ENCODE data around the gene RIIAD1.

Gene RIIAD1

GRCh38 chr1:151737479-151737878, 16.2 kb downstream of the RIIAD1 start:
- Histone ChIP-seq H3K27ac (no peak overlapping the region), H4K20me1 (ENCODE audit: insufficient read depth) (no peaks in the 10 kb centered on the region), H3K27me3 (ENCODE audit: insufficient read depth, low read depth) (no peaks in the 10 kb centered on the region), H3K9ac (no peak overlapping the region), H3K4me2 (no peak overlapping the region), H3K36me3 (ENCODE audit: insufficient read depth) (no peaks in the 10 kb centered on the region), H2AFZ (ENCODE audit: low read depth) (no peak overlapping the region), H3K4me3 (IDR thresholded peaks at IDR 0.05; ENCODE audit: insufficient read depth, low read depth, low read length) (no peak overlapping the region), H3K4me1 (ENCODE audit: low read depth, poor library complexity, severe bottlenecking) (no peaks in the 10 kb centered on the region), H3K79me2 (ENCODE audit: insufficient read depth, low read depth) (no peaks in the 10 kb centered on the region)
- no peak for TF ChIP-seq CTCF (conservative IDR thresholded peaks at IDR 0.05; ENCODE audit: low read depth, low read length)

- no peak overlapping the region for H2AFZ ChIP-seq (ENCODE audit: low read depth)
- no peak for TF ChIP-seq CTCF (conservative IDR thresholded peaks at IDR 0.05; ENCODE audit: low read depth, low read length)
- H3K36me3 ChIP-seq (ENCODE audit: insufficient read depth) = no peaks in the 10 kb centered on the region
- no peaks in the 10 kb centered on the region for H3K27me3 ChIP-seq (ENCODE audit: insufficient read depth, low read depth)
- H3K4me3 ChIP-seq (IDR thresholded peaks at IDR 0.05; ENCODE audit: insufficient read depth, low read depth, low read length) = no peak overlapping the region
- H3K27ac ChIP-seq = no peak overlapping the region
- H3K4me1 ChIP-seq (ENCODE audit: low read depth, poor library complexity, severe bottlenecking) = no peaks in the 10 kb centered on the region
- no peak overlapping the region for H3K9ac ChIP-seq
- no peaks in the 10 kb centered on the region for H4K20me1 ChIP-seq (ENCODE audit: insufficient read depth)
- H3K79me2 ChIP-seq (ENCODE audit: insufficient read depth, low read depth) = no peaks in the 10 kb centered on the region
- no peak overlapping the region for H3K4me2 ChIP-seq
Observed at GRCh38 chr1:151739590-151740355, 18.5 kb downstream of the RIIAD1 start.

- Histone ChIP-seq H2AFZ (ENCODE audit: low read depth) (no peak overlapping the region), H3K4me2 (no peak overlapping the region)
Observed at GRCh38 chr1:151741516-151741915, 20.2 kb downstream of the RIIAD1 start.

GRCh38 chr1:151756291-151756690, 35.0 kb downstream of the RIIAD1 start:
- no peaks in the 10 kb centered on the region for H3K4me1 ChIP-seq (ENCODE audit: low read depth, poor library complexity, severe bottlenecking)
- no peaks in the 10 kb centered on the region for H4K20me1 ChIP-seq (ENCODE audit: insufficient read depth)
- TF ChIP-seq CTCF (conservative IDR thresholded peaks at IDR 0.05; ENCODE audit: low read depth, low read length) = no peak
- no peaks in the 10 kb centered on the region for H3K27me3 ChIP-seq (ENCODE audit: insufficient read depth, low read depth)
- peaks cover 1% of the 10 kb centered on the region; the same call in 1 of the 2 replicates for H3K79me2 ChIP-seq (ENCODE audit: insufficient read depth, low read depth)
- H2AFZ ChIP-seq (ENCODE audit: low read depth) = no peak overlapping the region
- no peak overlapping the region for H3K27ac ChIP-seq
- no peak overlapping the region for H3K4me2 ChIP-seq
- H3K9ac ChIP-seq = no peak overlapping the region
- peaks cover 20% of the 10 kb centered on the region; the same call in 1 of the 2 replicates for H3K36me3 ChIP-seq (ENCODE audit: insufficient read depth)
- no peak overlapping the region for H3K4me3 ChIP-seq (IDR thresholded peaks at IDR 0.05; ENCODE audit: insufficient read depth, low read depth, low read length)

More at GRCh38 chr1:151741516-151741915, 20.2 kb downstream of the RIIAD1 start:
- no peak overlapping the region for H3K4me3 ChIP-seq (IDR thresholded peaks at IDR 0.05; ENCODE audit: insufficient read depth, low read depth, low read length)
- H4K20me1 ChIP-seq (ENCODE audit: insufficient read depth) = no peaks in the 10 kb centered on the region
- no peaks in the 10 kb centered on the region for H3K36me3 ChIP-seq (ENCODE audit: insufficient read depth)
- no peak overlapping the region for H3K9ac ChIP-seq
- TF ChIP-seq CTCF (conservative IDR thresholded peaks at IDR 0.05; ENCODE audit: low read depth, low read length) = no peak
- no peaks in the 10 kb centered on the region for H3K79me2 ChIP-seq (ENCODE audit: insufficient read depth, low read depth)
- H3K27me3 ChIP-seq (ENCODE audit: insufficient read depth, low read depth) = no peaks in the 10 kb centered on the region
- H3K27ac ChIP-seq = no peak overlapping the region
- H3K4me1 ChIP-seq (ENCODE audit: low read depth, poor library complexity, severe bottlenecking) = no peaks in the 10 kb centered on the region
